Kidney epithelial cell (primary cell): ENCODE measurements around the gene APOF. TPM values are rescaled to one million over a fixed set of nuclear protein-coding genes. Genes with fewer than 3 reads are reported as not detected.
"Not testable (repeated sequence)": the region's sequence is repeated elsewhere in the genome, so short reads cannot be mapped to it uniquely, and the experiment has no call there.

Experiments used
- DNase-seq: peaks from one replicate; pipeline ENCODE4 v3.0.0-alpha.2; 2010; ENCODE audit warnings: low read depth
- H3K27me3 ChIP-seq: 2 replicates; pipeline ENCODE4 v1.6.0; 2011; ENCODE audit warnings: low read length; ENCODE audit not compliant: control insufficient read depth, insufficient read depth
- H3K36me3 ChIP-seq: 2 replicates; pipeline ENCODE4 v1.5.1; 2011; ENCODE audit warnings: low read length; ENCODE audit not compliant: control insufficient read depth, insufficient read depth
- H3K4me3 ChIP-seq: 2 replicates; pipeline ENCODE4 v1.5.1; 2011; ENCODE audit warnings: low read depth, mild to moderate bottlenecking, control low read depth, low read length
- total RNA-seq: library from RNA; depleted of rRNA; stranded (reverse); fragments of >200 nt; gene quantifications from 2 replicates; pipeline ENCODE4 v1.2.3, GENCODE V29; 2015
- TF ChIP-seq, protein P1 (sequence below): IDR thresholded peaks from 2 replicates; pipeline ENCODE4 v1.5.1; 2011; ENCODE audit warnings: mild to moderate bottlenecking, moderate library complexity, low read length, control low read depth, inconsistent platforms; ENCODE audit not compliant: insufficient read depth, poor library complexity, severe bottlenecking

The APOF gene
- total RNA-seq, 1 donor from 2014 or later = not detected

DNA sequence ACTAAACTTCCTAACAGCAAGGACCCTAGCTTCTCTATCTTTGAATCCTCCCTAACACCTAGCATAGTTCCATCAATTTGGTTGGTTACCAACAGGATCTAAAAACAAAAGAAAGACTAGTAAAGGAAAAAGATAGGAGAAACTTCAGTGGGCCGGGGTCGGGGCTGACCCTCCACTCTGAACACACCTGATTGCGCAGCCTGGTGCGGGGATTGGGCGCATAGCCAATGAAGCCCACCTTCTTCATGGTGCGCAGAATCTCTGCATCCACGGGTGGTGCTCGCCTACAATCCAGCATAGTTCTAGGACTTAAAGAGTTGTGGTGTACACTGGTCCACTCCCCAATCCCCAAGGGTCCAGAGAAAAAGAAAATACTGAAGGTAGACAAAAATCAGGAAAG, 36.5 kb downstream of the APOF start:
- Histone ChIP-seq H3K27me3 (no peaks in the 10 kb centered on the region), H3K4me3 (no peak overlapping the region), H3K36me3 (peaks cover 3% of the 10 kb centered on the region)
- TF ChIP-seq, protein P1, sequence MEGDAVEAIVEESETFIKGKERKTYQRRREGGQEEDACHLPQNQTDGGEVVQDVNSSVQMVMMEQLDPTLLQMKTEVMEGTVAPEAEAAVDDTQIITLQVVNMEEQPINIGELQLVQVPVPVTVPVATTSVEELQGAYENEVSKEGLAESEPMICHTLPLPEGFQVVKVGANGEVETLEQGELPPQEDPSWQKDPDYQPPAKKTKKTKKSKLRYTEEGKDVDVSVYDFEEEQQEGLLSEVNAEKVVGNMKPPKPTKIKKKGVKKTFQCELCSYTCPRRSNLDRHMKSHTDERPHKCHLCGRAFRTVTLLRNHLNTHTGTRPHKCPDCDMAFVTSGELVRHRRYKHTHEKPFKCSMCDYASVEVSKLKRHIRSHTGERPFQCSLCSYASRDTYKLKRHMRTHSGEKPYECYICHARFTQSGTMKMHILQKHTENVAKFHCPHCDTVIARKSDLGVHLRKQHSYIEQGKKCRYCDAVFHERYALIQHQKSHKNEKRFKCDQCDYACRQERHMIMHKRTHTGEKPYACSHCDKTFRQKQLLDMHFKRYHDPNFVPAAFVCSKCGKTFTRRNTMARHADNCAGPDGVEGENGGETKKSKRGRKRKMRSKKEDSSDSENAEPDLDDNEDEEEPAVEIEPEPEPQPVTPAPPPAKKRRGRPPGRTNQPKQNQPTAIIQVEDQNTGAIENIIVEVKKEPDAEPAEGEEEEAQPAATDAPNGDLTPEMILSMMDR = no peak
- no peak for DNase-seq

DNA sequence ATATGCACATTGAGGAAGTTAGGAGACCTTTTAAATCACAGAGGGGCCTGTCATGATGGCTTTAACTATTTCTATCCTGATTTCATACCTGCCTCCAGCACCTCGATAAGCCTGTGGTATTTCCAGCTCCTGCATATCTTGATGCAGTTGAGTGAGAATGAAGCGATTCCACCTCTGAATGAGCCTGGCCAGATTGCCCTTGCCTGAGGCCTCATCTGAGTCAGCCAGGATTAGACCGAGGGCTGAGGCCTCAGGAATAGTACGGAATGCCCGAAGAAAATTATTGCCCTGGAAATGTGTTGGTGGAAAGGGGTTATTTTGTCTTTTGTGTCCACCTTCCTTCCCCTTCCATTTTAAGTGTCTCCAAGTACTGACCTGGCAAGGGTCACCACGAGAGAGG, 38.5 kb downstream of the APOF start:
- no peaks in the 10 kb centered on the region for H3K27me3 ChIP-seq
- no peak overlapping the region for H3K4me3 ChIP-seq
- TF ChIP-seq, protein P1 = no peak
- no peak for DNase-seq
- peaks cover 3% of the 10 kb centered on the region for H3K36me3 ChIP-seq

DNA sequence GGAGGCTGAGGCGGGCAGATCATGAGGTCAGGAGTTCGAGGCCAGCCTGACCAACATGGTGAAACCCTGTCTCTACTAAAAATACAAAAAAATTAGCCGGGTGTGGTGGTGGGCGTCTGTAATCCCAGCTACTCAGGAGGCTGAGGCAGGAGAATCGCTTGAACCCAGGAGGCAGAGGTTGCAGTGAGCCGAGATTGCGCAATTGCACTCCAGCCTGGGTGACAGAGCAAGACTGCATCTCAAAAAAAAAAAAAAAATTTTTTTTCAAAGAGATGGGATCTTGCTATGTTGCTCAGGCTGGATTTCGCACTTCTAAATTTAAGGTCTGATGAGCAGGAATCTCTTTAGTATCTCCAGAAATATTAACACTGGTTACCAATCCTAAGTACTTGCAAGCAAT, 41.0 kb downstream of the APOF start:
- not testable (repeated sequence) for H3K4me3 ChIP-seq, H3K36me3 ChIP-seq

DNA sequence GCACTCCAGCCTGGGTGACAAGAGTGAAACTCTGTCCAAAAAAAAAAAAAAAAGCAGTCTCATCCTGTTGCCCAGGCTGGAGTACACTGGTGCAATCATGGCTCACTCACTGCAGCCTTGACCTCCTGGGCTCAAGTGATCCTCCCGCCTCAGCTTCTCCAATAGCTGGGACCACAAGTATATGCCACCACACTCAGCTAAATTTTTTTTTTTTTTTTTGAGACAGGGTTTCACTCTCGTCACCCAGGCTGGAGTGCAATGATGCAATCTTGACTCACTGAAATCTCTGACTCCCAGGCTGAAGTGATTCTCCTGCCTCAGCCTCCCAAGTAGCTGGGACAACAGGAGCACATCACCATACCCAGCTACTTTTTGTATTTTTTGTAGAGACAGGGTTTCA, 41.6 kb downstream of the APOF start:
- DNase-seq = no peak
- TF ChIP-seq, protein P1 = no peak
- Histone ChIP-seq H3K27me3 (no peaks in the 10 kb centered on the region), H3K36me3 (peaks cover 3% of the 10 kb centered on the region), H3K4me3 (no peak overlapping the region)

More for the DNA sequence above, 41.0 kb downstream of the APOF start:
- DNase-seq, H3K27me3 ChIP-seq: not testable (repeated sequence)

DNA sequence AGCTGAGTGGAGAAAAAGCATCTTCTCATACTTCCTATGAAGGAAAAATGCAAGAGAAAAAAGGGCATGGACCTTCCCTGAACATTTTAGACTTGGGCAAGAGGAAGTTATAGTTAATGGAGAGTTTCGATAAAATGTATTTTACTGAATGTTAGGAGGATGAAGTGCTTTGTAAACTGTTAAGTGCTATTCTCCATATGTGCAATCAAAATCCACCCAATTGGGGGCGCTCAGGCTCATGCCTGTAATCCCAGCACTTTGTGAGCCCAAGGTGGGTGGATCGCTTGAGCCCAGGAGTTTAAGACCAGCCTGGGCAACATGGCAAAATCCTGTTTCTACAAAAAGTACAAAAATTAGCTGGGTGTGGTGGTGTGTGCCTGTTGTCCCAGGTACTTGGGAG, 45.0 kb downstream of the APOF start:
- H3K4me3 ChIP-seq = no peak overlapping the region
- no peaks in the 10 kb centered on the region for H3K36me3 ChIP-seq
- no peak for DNase-seq
- no peaks in the 10 kb centered on the region for H3K27me3 ChIP-seq
- TF ChIP-seq, protein P1 = no peak

DNA sequence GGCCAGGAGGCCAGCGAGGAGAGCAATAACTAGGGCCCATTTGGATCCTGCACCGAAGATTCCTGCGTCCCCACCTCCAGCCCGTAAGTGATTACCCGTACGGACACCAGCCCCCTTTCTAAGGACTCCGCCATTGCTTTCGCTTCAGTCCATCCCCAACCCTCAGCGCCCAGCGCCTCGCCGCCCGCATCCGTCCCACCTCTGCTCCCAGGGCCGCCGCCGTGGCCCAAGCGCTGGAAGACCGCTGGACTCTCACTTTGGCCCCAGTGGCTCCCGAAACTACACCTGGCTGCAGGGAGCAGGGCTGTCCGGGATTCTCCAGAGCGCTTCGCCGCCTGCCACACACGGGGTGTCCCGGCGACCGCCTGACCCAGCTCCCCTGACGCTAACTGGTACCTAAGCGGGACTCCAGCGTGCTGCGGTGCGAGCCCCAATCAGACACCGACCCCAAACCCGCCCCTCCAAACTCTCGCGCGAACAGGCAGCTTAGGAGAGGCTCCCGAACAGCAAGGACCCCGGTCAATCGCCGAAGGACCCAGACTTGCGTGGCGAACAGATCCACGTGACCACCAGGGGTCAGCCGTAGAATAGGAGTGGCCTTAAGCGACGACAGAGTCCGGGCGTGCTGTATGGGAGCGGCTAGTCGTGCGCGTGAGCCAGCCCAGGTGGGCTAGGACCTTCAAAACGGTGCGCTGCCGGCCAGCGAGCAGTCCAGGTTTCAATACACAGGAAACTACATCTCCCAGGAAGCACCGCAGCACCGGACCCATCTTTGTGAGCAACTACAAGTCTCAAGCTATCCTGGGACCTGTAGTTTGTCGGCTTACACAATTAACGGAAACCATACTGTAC, 46.8 kb downstream of the APOF start, which contains the start of gene CNPY2:
TSS of gene CNPY2 (minus strand) at position 367 of the 852 bp plus-strand sequence. CDS start 771 bp downstream, outside the sequence.
- Histone ChIP-seq H3K36me3 (no peaks in the 10 kb centered on the region), H3K27me3 (no peaks in the 10 kb centered on the region), H3K4me3 (peak within 1 kb of the TSS; percentile 80)
- peak; percentile 99 for DNase-seq
- TF ChIP-seq, protein P1 = no peak
